HepG2 (cell line): ENCODE data around the gene HDLBP. TPM values are rescaled to one million over a fixed set of nuclear protein-coding genes. Genes with fewer than 3 reads are reported as not detected.
A peak's percentile ranks its signal among the peaks of the same experiment; 100 is the strongest.

Experiments
- CAMTA2 ChIP-seq: sonication (generic); formaldehyde crosslinking; IDR thresholded peaks from 2 replicates; pipeline ENCODE4 v1.4.0; 2020; ENCODE audit warnings: mild to moderate bottlenecking, missing genetic modification reagents, borderline replicate concordance
- CBX1 ChIP-seq: IDR thresholded peaks from one replicate; pipeline ENCODE4 v1.6.1; 2016; ENCODE audit warnings: antibody characterized with exemption, low read depth
- DNMT1 ChIP-seq: sonication (generic); formaldehyde crosslinking; IDR thresholded peaks from 2 replicates; pipeline ENCODE4 v1.5.1; 2020; ENCODE audit warnings: mild to moderate bottlenecking, missing genetic modification reagents
- GPN1 ChIP-seq: sonication (generic); formaldehyde crosslinking; IDR thresholded peaks from 2 replicates; pipeline ENCODE4 v1.5.1; 2020; ENCODE audit warnings: missing genetic modification reagents, borderline replicate concordance
- GTF3A ChIP-seq: sonication (generic); formaldehyde crosslinking; conservative IDR thresholded peaks from 2 replicates; pipeline ENCODE4 v1.4.0; 2020; ENCODE audit warnings: mild to moderate bottlenecking, missing genetic modification reagents
- HOXA3 ChIP-seq: sonication (generic); formaldehyde crosslinking; IDR thresholded peaks from 2 replicates; pipeline ENCODE4 v1.5.0; 2020; ENCODE audit warnings: missing genetic modification reagents
- PHF20 ChIP-seq: sonication (generic); formaldehyde crosslinking; IDR thresholded peaks from 2 replicates; pipeline ENCODE4 v1.5.0; 2020; ENCODE audit warnings: mild to moderate bottlenecking, missing genetic modification reagents
- PITX1 ChIP-seq: sonication (generic); formaldehyde crosslinking; IDR thresholded peaks from 2 replicates; pipeline ENCODE4 v1.5.1; 2020; ENCODE audit warnings: mild to moderate bottlenecking, missing genetic modification reagents
- SRSF4 ChIP-seq: fragments of 200-400 bp; formaldehyde crosslinking; IDR thresholded peaks from one replicate; pipeline ENCODE4 v1.6.1; 2018; ENCODE audit warnings: mild to moderate bottlenecking, low read depth, low read length, moderate library complexity; ENCODE audit not compliant: poor library complexity, severe bottlenecking
- TGIF2 ChIP-seq: IDR thresholded peaks from 2 replicates; pipeline ENCODE4 v1.6.1; 2016; ENCODE audit warnings: control low read depth, missing compliant biosample characterization
- THAP8 ChIP-seq: sonication (generic); formaldehyde crosslinking; IDR thresholded peaks from 2 replicates; pipeline ENCODE4 v1.5.1; 2020; ENCODE audit warnings: missing genetic modification reagents, mild to moderate bottlenecking, borderline replicate concordance
- ZKSCAN5 ChIP-seq: sonication (generic); formaldehyde crosslinking; IDR thresholded peaks from 2 replicates; pipeline ENCODE4 v1.5.1; 2020; ENCODE audit warnings: mild to moderate bottlenecking, missing genetic modification reagents
- ZNF143 ChIP-seq: sonication (generic); formaldehyde crosslinking; IDR thresholded peaks from 2 replicates; pipeline ENCODE4 v1.4.0; 2020; ENCODE audit warnings: missing genetic modification reagents
- ZNF24 ChIP-seq: fragments of 450-650 bp; IDR thresholded peaks from 2 replicates; pipeline ENCODE4 v1.6.1; 2017; ENCODE audit warnings: antibody characterized with exemption, mild to moderate bottlenecking
- ZNF329 ChIP-seq: sonication (generic); formaldehyde crosslinking; IDR thresholded peaks from 2 replicates; pipeline ENCODE4 v1.9.0; 2021; ENCODE audit warnings: low read depth, mild to moderate bottlenecking, missing genetic modification reagents
- ZNF343 ChIP-seq: sonication (generic); formaldehyde crosslinking; IDR thresholded peaks from 2 replicates; pipeline ENCODE4 v1.4.0; 2020; ENCODE audit warnings: mild to moderate bottlenecking, missing genetic modification reagents
- ZNF577 ChIP-seq: sonication (generic); formaldehyde crosslinking; IDR thresholded peaks from 2 replicates; pipeline ENCODE4 v1.4.0; 2020; ENCODE audit warnings: mild to moderate bottlenecking, low read depth, missing genetic modification reagents, borderline replicate concordance
- ZNF850 ChIP-seq: sonication (generic); formaldehyde crosslinking; conservative IDR thresholded peaks from 2 replicates; pipeline ENCODE4 v1.9.0; 2021; ENCODE audit warnings: mild to moderate bottlenecking, missing genetic modification reagents
- polyA plus RNA-seq, 8 experiments: library from polyadenylated mRNA; depleted of rRNA in 3 of 8; stranded (reverse) in 7 of 8; unstranded in 1 of 8; fragments of >200 nt; fragmentation: Illumina TruSeq in 4 of 8; extraction: Trizol in 4 of 8; gene quantifications; 2 replicates each; pipeline versions ENCODE4 v1.2.1 to v1.2.3, GENCODE V29; 2011 to 2016; ENCODE audit warnings: low read depth in 4 of 8, missing spikeins in 1 of 8, mixed read lengths in 1 of 8; ENCODE audit not compliant: insufficient read depth in 1 of 8
- total RNA-seq, 5 experiments: library from RNA; depleted of rRNA; stranded (reverse); fragments of >200 nt; fragmentation: Illumina TruSeq; extraction: Trizol; gene quantifications; 2 replicates each; pipeline ENCODE4 v1.2.3, GENCODE V29; 2016; ENCODE audit warnings: low read depth in 1 of 5
- TF ChIP-seq, protein P1 (sequence below): sonication (generic); formaldehyde crosslinking; IDR thresholded peaks from 2 replicates; pipeline ENCODE4 v1.9.0; 2021; ENCODE audit warnings: missing genetic modification reagents, borderline replicate concordance
- TF ChIP-seq, protein P2 (sequence below): sonication (generic); formaldehyde crosslinking; IDR thresholded peaks from 2 replicates; pipeline ENCODE4 v1.4.0; 2020; ENCODE audit warnings: mild to moderate bottlenecking, missing genetic modification reagents
- TF ChIP-seq, protein P3 (sequence below): sonication (generic); formaldehyde crosslinking; IDR thresholded peaks from 2 replicates; pipeline ENCODE4 v1.9.0; 2021; ENCODE audit warnings: missing genetic modification reagents, mild to moderate bottlenecking, borderline replicate concordance

Gene HDLBP
- total and polyA plus RNA-seq, 2 of the 13 experiments (the other 11 are each of a cell fraction or from before 2014, with no cell fraction given): 464 to 707 TPM

DNA sequence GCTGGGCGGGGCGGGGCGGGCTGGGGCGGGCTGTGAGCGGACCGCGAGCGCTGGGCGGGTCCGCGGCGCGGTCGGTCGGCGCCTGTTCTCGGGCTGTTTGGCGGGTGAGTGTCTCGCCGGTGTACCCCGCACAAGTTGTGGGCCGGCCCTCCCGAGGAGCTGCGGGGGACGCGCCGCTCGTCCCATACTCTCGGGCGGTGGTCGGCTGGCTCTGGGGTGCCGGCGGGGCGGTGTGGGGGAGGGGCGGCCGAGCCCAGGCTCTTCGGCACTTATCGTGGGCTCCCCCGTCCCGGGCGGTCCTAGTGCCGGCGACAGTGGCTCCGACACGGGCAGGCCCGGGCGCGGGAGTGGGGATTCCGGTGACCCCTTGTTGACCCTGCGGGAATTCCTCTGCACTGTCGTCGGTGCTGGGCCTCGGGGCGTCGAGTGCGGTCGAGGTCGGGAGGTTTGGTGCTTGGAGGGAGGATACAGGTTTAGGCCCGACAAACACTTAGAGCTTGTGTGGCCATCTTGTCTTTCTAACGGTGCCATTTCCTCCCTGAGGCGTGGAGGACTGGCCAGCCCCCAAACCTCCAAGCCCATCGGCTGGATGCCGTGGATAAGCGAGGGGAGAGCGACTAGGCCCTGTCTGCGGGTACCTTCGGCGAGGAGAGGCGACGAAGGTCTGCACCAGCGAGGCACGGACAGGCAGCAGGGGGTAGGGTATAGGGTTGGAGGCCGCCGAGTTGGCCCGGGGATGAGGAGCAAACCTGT, 583 bp upstream of the HDLBP start, which contains the start of gene SEPTIN2 (continued):
- peak; percentile 78 for TF ChIP-seq ZNF329 (CRISPR knock-in tag)
- peak; percentile 58 for TF ChIP-seq ZNF143 (CRISPR knock-in tag)
- TF ChIP-seq ZKSCAN5 (CRISPR knock-in tag): peak; percentile 44; the same call in 1 of the 2 replicates
- peak; percentile 50; the same call in 1 of the 2 replicates for TF ChIP-seq TGIF2 (CRISPR knock-in tag)
- TF ChIP-seq HOXA3: no peak; the same call in 1 of the 2 replicates
- TF ChIP-seq, protein P1, sequence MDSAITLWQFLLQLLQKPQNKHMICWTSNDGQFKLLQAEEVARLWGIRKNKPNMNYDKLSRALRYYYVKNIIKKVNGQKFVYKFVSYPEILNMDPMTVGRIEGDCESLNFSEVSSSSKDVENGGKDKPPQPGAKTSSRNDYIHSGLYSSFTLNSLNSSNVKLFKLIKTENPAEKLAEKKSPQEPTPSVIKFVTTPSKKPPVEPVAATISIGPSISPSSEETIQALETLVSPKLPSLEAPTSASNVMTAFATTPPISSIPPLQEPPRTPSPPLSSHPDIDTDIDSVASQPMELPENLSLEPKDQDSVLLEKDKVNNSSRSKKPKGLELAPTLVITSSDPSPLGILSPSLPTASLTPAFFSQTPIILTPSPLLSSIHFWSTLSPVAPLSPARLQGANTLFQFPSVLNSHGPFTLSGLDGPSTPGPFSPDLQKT (CRISPR knock-in tag): 0 out of 2 replicates have a peak, but pooled peaks have one; percentile 21
- TF ChIP-seq ZNF343 (CRISPR knock-in tag): 0 out of 2 replicates have a peak, but pooled peaks have one; percentile 3
- TF ChIP-seq, protein P2, sequence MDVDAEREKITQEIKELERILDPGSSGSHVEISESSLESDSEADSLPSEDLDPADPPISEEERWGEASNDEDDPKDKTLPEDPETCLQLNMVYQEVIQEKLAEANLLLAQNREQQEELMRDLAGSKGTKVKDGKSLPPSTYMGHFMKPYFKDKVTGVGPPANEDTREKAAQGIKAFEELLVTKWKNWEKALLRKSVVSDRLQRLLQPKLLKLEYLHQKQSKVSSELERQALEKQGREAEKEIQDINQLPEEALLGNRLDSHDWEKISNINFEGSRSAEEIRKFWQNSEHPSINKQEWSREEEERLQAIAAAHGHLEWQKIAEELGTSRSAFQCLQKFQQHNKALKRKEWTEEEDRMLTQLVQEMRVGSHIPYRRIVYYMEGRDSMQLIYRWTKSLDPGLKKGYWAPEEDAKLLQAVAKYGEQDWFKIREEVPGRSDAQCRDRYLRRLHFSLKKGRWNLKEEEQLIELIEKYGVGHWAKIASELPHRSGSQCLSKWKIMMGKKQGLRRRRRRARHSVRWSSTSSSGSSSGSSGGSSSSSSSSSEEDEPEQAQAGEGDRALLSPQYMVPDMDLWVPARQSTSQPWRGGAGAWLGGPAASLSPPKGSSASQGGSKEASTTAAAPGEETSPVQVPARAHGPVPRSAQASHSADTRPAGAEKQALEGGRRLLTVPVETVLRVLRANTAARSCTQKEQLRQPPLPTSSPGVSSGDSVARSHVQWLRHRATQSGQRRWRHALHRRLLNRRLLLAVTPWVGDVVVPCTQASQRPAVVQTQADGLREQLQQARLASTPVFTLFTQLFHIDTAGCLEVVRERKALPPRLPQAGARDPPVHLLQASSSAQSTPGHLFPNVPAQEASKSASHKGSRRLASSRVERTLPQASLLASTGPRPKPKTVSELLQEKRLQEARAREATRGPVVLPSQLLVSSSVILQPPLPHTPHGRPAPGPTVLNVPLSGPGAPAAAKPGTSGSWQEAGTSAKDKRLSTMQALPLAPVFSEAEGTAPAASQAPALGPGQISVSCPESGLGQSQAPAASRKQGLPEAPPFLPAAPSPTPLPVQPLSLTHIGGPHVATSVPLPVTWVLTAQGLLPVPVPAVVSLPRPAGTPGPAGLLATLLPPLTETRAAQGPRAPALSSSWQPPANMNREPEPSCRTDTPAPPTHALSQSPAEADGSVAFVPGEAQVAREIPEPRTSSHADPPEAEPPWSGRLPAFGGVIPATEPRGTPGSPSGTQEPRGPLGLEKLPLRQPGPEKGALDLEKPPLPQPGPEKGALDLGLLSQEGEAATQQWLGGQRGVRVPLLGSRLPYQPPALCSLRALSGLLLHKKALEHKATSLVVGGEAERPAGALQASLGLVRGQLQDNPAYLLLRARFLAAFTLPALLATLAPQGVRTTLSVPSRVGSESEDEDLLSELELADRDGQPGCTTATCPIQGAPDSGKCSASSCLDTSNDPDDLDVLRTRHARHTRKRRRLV: 0 out of 2 replicates have a peak, but pooled peaks have one; percentile 34
- TF ChIP-seq, protein P3, sequence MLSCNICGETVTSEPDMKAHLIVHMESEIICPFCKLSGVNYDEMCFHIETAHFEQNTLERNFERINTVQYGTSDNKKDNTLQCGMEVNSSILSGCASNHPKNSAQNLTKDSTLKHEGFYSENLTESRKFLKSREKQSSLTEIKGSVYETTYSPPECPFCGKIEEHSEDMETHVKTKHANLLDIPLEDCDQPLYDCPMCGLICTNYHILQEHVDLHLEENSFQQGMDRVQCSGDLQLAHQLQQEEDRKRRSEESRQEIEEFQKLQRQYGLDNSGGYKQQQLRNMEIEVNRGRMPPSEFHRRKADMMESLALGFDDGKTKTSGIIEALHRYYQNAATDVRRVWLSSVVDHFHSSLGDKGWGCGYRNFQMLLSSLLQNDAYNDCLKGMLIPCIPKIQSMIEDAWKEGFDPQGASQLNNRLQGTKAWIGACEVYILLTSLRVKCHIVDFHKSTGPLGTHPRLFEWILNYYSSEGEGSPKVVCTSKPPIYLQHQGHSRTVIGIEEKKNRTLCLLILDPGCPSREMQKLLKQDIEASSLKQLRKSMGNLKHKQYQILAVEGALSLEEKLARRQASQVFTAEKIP (CRISPR knock-in tag): no peak
- 0 out of 2 replicates have a peak, but pooled peaks have one; percentile 35 for TF ChIP-seq DNMT1 (CRISPR knock-in tag)
- peak; percentile 56 for TF ChIP-seq PITX1 (CRISPR knock-in tag)
- no peak for TF ChIP-seq ZNF24
- peak; percentile 93; the same call in 1 of the 2 replicates for TF ChIP-seq THAP8 (CRISPR knock-in tag)
- TF ChIP-seq PHF20: peak; percentile 49; the same call in 1 of the 2 replicates
- TF ChIP-seq SRSF4: no peak
- TF ChIP-seq CAMTA2: no peak
- no peak for TF ChIP-seq CBX1
- TF ChIP-seq ZNF577 (CRISPR knock-in tag): no peak
- no peak for TF ChIP-seq ZNF850
- TF ChIP-seq GPN1 (CRISPR knock-in tag): peak; percentile 7
- no peak for TF ChIP-seq GTF3A (CRISPR knock-in tag)
